HG03095 (cell line): Measurements from ENCODE around the gene INCENP.
"Not testable (repeated sequence)": the region's sequence is repeated elsewhere in the genome, so short reads cannot be mapped to it uniquely, and the experiment has no call there.

ENCODE experiments used
- ATAC-seq: cut with Tn5 transposase; IDR thresholded peaks from one replicate; pipeline ENCODE4 v1.9.1; 2021; ENCODE audit warnings: moderate library complexity; ENCODE audit not compliant: unreplicated experiment

The INCENP gene

GRCh38 chr11:62166371-62166770 is 42.6 kb downstream of the INCENP start:
- ATAC-seq = no peak

GRCh38 chr11:62169448-62169847 is 45.6 kb downstream of the INCENP start:
- ATAC-seq = no peak

- ATAC-seq = no peak
These were observed 46.1 kb downstream of the INCENP start for GRCh38 chr11:62169935-62170334.

- no peak for ATAC-seq
These were observed 47.5 kb downstream of the INCENP start for GRCh38 chr11:62171261-62171723.

GRCh38 chr11:62172294-62172693 is 48.5 kb downstream of the INCENP start:
- ATAC-seq = no peak

- no peak for ATAC-seq
These were observed 53.0 kb downstream of the INCENP start for GRCh38 chr11:62176766-62177165.

- ATAC-seq = no peak
These were observed 56.2 kb downstream of the INCENP start for GRCh38 chr11:62179995-62180394.

- no peak for ATAC-seq
These were observed 57.3 kb downstream of the INCENP start for GRCh38 chr11:62181097-62181496.

GRCh38 chr11:62182147-62182891 is 58.5 kb downstream of the INCENP start:
- ATAC-seq = no peak

- no peak for ATAC-seq
These were observed 62.4 kb downstream of the INCENP start for GRCh38 chr11:62186195-62186594.

GRCh38 chr11:62190011-62190410 is 66.2 kb downstream of the INCENP start, which contains the start of gene SCGB1D1:
Gene SCGB1D1 (plus strand): TSS chr11:62190216. CDS start chr11:62190285, 69 bp downstream.
- ATAC-seq = no peak

- ATAC-seq = no peak
These were observed 70.1 kb downstream of the INCENP start for GRCh38 chr11:62193952-62194351.

GRCh38 chr11:62195010-62195409 is 71.2 kb downstream of the INCENP start:
- ATAC-seq = not testable (repeated sequence)

GRCh38 chr11:62195945-62196344 is 72.1 kb downstream of the INCENP start:
- ATAC-seq = no peak

- ATAC-seq = not testable (repeated sequence)
These were observed 73.6 kb downstream of the INCENP start for GRCh38 chr11:62197400-62197799.

GRCh38 chr11:62201376-62201775 is 77.6 kb downstream of the INCENP start:
- ATAC-seq = no peak
